SU-DHL-6 (cell line): ENCODE measurements around the gene RABGAP1.

Source experiments
- H2AFZ ChIP-seq: fragments of 200-600 bp; sonication (generic); 2 replicates; pipeline ENCODE4 v1.6.1; 2014; ENCODE audit warnings: low read depth, mild to moderate bottlenecking, moderate library complexity, mixed read lengths, antibody characterized with exemption, low read length; ENCODE audit not compliant: severe bottlenecking
- H3F3A ChIP-seq: fragments of 200-600 bp; shearing (Covaris generic); 2 replicates; pipeline ENCODE4 v1.6.0; 2016; ENCODE audit warnings: antibody characterized with exemption, mild to moderate bottlenecking; ENCODE audit not compliant: insufficient read depth
- H3K27ac ChIP-seq: fragments of 200-600 bp; sonication (generic); 2 replicates; pipeline ENCODE4 v1.5.1; 2016; ENCODE audit warnings: low read depth, mild to moderate bottlenecking, low read length, moderate library complexity, mixed read lengths
- H3K27me3 ChIP-seq: fragments of 200-600 bp; sonication (generic), shearing (Covaris generic); 2 replicates; pipeline ENCODE4 v1.6.0; 2014; ENCODE audit warnings: mild to moderate bottlenecking, low read length
- H3K36me3 ChIP-seq: fragments of 200-600 bp; sonication (generic); 2 replicates; pipeline ENCODE4 v1.6.1; 2014; ENCODE audit warnings: mild to moderate bottlenecking, low read length, mixed read lengths
- H3K4me2 ChIP-seq: fragments of 300-600, 200-600 bp; shearing (Covaris generic), sonication (generic); 2 replicates; pipeline ENCODE4 v1.6.0; 2014; ENCODE audit warnings: low read length, low read depth, mild to moderate bottlenecking; ENCODE audit not compliant: poor library complexity, severe bottlenecking
- H3K4me3 ChIP-seq: fragments of 200-600 bp; sonication (generic); 2 replicates; pipeline ENCODE4 v1.5.1; 2014; ENCODE audit warnings: antibody characterized with exemption, low read length, mild to moderate bottlenecking, mixed read lengths; ENCODE audit not compliant: insufficient read depth, poor library complexity, severe bottlenecking
- H3K79me2 ChIP-seq: fragments of 200-600 bp; sonication (generic); 2 replicates; pipeline ENCODE4 v1.6.1; 2014; ENCODE audit warnings: mild to moderate bottlenecking, low read length, moderate library complexity; ENCODE audit not compliant: insufficient read depth
- H3K9ac ChIP-seq: fragments of 200-600 bp; sonication (generic); 2 replicates; pipeline ENCODE4 v1.7.0; 2014; ENCODE audit warnings: mild to moderate bottlenecking, low read length
- H3K9me2 ChIP-seq: fragments of 200-600 bp; sonication (generic); replicated peaks from 2 replicates; pipeline ENCODE4 v1.6.1; 2014; ENCODE audit warnings: low read length; ENCODE audit not compliant: insufficient read depth
- H3K9me3 ChIP-seq: fragments of 200-600 bp; sonication (generic); 2 replicates; pipeline ENCODE4 v1.6.1; 2014; ENCODE audit warnings: low read length, mixed read lengths; ENCODE audit not compliant: insufficient read depth
- H4K20me1 ChIP-seq: fragments of 200-600 bp; sonication (generic); 2 replicates; pipeline ENCODE4 v1.6.1; 2014; ENCODE audit warnings: low read depth, mild to moderate bottlenecking, antibody characterized with exemption, low read length, moderate library complexity, mixed read lengths
- EZH2phosphoT487 ChIP-seq: fragments of 200-600 bp; sonication (generic), shearing (Covaris generic); conservative IDR thresholded peaks from 2 replicates; pipeline ENCODE4 v1.6.1; 2018; ENCODE audit warnings: mild to moderate bottlenecking, antibody characterized with exemption, low read length, moderate library complexity, mixed read lengths
- TF ChIP-seq, protein P1 (sequence below): fragments of 200-600 bp; sonication (generic); IDR thresholded peaks from one replicate; pipeline ENCODE4 v1.5.1; 2017; ENCODE audit warnings: antibody characterized with exemption, mild to moderate bottlenecking, low read length, moderate library complexity; ENCODE audit not compliant: insufficient read depth, poor library complexity, severe bottlenecking

The RABGAP1 gene

GRCh38 chr9:123061216-123061615 is 120.4 kb downstream of the RABGAP1 start:
- TF ChIP-seq, protein P1, sequence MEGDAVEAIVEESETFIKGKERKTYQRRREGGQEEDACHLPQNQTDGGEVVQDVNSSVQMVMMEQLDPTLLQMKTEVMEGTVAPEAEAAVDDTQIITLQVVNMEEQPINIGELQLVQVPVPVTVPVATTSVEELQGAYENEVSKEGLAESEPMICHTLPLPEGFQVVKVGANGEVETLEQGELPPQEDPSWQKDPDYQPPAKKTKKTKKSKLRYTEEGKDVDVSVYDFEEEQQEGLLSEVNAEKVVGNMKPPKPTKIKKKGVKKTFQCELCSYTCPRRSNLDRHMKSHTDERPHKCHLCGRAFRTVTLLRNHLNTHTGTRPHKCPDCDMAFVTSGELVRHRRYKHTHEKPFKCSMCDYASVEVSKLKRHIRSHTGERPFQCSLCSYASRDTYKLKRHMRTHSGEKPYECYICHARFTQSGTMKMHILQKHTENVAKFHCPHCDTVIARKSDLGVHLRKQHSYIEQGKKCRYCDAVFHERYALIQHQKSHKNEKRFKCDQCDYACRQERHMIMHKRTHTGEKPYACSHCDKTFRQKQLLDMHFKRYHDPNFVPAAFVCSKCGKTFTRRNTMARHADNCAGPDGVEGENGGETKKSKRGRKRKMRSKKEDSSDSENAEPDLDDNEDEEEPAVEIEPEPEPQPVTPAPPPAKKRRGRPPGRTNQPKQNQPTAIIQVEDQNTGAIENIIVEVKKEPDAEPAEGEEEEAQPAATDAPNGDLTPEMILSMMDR, result no peak
- TF ChIP-seq EZH2phosphoT487, result no peak
- no peak overlapping the region for H3K9ac ChIP-seq
- no peaks in the 10 kb centered on the region for H3K27me3 ChIP-seq
- no peak overlapping the region for H2AFZ ChIP-seq
- no peaks in the 10 kb centered on the region for H3K9me3 ChIP-seq
- H3K4me2 ChIP-seq, result no peak overlapping the region
- peaks cover 3% of the 10 kb centered on the region; the same call in 1 of the 2 replicates for H3K36me3 ChIP-seq
- H3F3A ChIP-seq, result no peaks in the 10 kb centered on the region
- no peak overlapping the region for H3K4me3 ChIP-seq
- no peaks in the 10 kb centered on the region for H4K20me1 ChIP-seq
- no peak overlapping the region for H3K27ac ChIP-seq
- no peaks in the 10 kb centered on the region for H3K79me2 ChIP-seq
- H3K9me2 ChIP-seq, result no peaks in the 10 kb centered on the region

DNA sequence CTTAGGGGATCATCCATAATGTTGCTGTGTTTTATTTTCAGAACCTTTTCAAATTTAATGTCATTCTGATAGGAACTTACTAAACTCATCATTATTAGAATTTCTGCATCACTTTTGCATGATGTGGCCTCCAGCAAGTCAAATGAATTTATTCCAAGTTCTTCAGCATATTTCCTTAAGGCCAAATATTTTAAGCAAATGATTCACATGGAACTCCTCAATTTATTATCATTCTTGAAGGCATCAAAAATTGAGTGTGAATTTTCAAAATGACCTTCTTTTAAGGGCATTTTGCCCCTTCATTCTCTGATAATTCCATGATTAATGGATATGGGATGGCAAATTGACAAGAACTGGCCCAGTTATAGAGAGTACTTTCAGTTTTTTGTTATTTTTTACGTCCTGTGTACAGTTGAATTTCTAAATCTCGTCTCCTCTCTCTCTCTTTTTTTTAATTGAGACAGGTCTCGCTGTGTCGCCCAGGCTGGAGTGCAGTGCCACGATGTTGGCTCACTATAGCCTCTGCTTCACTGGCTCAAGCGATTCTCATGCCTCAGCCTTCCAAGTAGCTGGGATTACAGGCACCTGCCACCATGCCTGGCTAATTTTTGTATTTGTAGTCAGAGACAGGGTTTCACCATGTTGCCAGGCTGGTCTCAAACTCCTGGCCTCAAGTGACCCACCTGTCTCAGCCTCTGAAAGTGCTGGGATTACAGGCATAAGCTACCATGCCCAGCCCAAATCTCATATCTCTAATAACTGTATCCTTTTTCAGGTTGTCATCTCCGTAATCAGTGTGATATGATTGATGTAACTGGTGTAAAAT is 121.7 kb downstream of the RABGAP1 start:
- no peak for TF ChIP-seq EZH2phosphoT487
- TF ChIP-seq, protein P1, result no peak
- Histone ChIP-seq H4K20me1 (no peaks in the 10 kb centered on the region), H2AFZ (no peak overlapping the region), H3K36me3 (peaks cover 15% of the 10 kb centered on the region; the same call in 1 of the 2 replicates), H3K9ac (no peak overlapping the region), H3K4me3 (no peak overlapping the region), H3K27ac (no peak overlapping the region), H3K4me2 (no peak overlapping the region), H3K9me2 (no peaks in the 10 kb centered on the region), H3K9me3 (no peaks in the 10 kb centered on the region), H3F3A (no peaks in the 10 kb centered on the region), H3K79me2 (no peaks in the 10 kb centered on the region), H3K27me3 (no peaks in the 10 kb centered on the region)

- Histone ChIP-seq H3K79me2 (no peaks in the 10 kb centered on the region), H3K9me2 (no peaks in the 10 kb centered on the region), H3K9me3 (no peaks in the 10 kb centered on the region), H3K9ac (no peak overlapping the region), H3K4me3 (no peak overlapping the region), H3K4me2 (no peak overlapping the region), H4K20me1 (no peaks in the 10 kb centered on the region), H3K27ac (no peak overlapping the region), H3K36me3 (peaks cover 18% of the 10 kb centered on the region; the same call in 1 of the 2 replicates), H2AFZ (no peak overlapping the region), H3K27me3 (no peaks in the 10 kb centered on the region), H3F3A (no peaks in the 10 kb centered on the region)
- TF ChIP-seq, protein P1, result no peak
- no peak for TF ChIP-seq EZH2phosphoT487
Observed at GRCh38 chr9:123063177-123063598, 122.4 kb downstream of the RABGAP1 start.
